HPDE6-E6E7 (cell line): ENCODE measurements around the gene KCNA2.

Source experiments
- DNase-seq: peaks from one replicate; pipeline ENCODE4 v3.0.0; 2011; ENCODE audit warnings: missing footprints; ENCODE audit errors: extremely low spot score

The KCNA2 gene

GRCh38 chr1:110602466-110602865, 3.7 kb downstream of the KCNA2 start:
- DNase-seq = no peak

DNA sequence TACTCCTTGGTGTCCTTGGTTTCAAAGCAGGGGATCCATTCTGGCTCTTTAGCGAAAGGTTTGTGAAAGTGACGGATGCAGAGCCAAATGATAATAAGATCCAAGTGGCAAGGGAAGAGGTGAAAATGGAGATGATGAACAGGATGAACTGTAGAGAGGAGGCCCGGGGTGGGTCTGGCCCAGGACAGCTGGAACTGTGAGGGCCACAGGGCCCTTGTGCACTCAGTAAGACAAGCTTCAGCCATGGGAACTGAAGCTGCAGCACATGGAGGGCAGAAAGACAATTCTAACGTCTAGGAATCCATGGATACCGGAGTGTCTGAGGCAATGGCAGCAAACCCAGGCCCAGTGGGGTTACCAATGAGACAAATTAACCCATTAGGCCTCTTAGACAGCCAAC, 4.8 kb downstream of the KCNA2 start:
- DNase-seq = no peak

DNA sequence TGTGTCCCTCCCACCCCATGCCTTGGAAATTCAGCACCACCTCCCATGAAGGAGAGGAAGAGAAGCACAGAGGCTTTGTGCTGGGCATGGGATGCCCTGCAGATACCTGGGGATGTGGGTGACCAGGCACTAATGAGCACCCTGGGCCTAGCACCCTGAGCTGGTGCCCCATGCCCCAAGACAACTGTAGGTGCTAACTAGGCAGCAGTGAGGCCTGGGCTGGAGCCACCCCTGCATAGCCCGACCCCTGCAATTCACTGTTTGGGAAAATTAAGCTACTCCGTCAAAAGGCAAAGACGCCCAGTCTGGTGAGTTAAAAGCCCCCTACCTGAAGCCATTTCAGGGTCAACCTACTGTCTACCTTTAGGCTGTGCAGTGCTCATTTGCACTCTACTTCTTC, 5.4 kb downstream of the KCNA2 start:
- DNase-seq = no peak

- DNase-seq = no peak
Measured at GRCh38 chr1:110597966-110598365, 8.2 kb downstream of the KCNA2 start.

DNA sequence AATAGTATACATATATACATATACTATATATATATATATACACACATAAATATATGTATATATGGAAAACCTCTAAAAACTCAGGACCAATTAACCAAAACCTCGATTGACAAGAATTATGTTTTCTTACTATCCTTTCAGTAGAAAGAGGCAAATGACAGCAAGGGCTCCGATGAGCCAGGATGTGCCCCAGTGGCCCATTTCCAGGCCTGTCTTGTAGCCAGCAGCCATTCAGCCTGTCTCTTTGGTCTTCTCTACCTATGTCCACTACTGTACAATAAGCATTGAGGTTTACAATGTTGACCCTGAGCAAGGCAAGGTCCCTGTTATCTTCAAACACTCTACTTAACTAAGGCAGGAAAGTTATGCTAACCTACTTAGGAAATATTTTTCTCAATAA, 9.8 kb downstream of the KCNA2 start:
- DNase-seq = no peak

GRCh38 chr1:110595353-110595710, 10.8 kb downstream of the KCNA2 start:
- DNase-seq = no peak

DNA sequence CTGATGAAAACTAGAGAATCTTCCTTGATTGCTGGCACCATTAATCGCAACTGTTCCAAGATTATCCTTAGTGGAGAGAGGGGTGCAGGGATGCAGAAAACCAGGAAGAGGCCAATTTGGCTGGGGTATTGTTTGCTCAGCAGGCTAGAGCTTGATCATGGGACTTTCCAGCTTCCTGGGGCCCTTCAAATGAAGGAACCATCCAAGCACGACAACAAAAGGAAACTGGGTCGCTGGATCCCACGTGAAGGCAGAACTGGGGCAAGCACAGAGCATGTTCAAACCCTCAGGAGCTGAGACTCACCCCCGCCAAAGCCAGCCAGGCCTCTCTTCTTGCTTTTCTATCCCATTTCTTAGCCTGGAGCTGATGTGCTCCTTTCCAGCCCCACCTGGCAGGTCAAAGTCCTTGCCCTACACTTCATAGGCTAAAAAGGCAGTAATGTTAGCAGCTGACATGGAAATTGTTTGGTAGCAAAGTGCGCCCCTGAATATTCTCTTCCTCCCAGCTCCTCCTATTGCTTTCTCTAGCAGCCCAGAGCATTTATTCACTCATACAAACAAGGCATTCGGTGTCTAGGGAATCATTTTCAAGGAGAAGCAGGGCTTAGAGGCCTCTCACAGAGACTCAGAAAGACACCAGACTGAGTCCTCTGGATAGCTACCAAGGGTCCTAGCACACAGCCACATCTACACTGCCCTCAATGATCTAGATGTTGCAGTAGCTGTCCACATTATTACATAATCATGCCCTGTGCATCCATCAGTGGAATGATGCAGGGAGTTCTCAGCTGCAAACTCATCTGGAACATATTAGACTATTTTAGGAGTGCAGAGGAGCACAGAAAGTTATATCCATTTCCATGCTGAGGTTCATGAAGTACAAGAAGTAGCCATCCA, 11.5 kb downstream of the KCNA2 start:
- no peak for DNase-seq

- DNase-seq = no peak
Measured at GRCh38 chr1:110593902-110594301, 12.3 kb downstream of the KCNA2 start.

GRCh38 chr1:110591956-110592355, 14.2 kb downstream of the KCNA2 start:
- no peak for DNase-seq

DNA sequence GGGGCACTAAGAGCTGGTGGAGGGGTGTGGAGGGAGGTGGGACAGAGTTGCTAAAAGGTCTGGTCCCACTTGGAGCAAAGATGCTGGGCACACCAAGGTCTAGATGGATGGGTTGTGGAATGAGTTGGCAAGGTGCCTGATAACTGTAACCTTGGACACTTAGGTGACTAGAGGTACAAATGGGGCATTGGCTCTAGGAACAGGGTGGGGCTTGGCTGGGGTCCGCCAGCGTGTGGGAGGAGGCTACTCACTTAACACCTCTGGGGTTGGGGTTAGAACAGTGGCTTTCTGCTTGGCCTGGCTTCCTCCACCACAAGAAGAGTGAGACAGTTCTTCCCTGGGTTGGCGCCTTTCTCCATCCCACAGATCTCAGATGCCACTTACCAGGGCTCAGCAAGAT, 17.2 kb downstream of the KCNA2 start:
- DNase-seq = no peak

GRCh38 chr1:110588486-110588885, 17.7 kb downstream of the KCNA2 start:
- DNase-seq = no peak

DNA sequence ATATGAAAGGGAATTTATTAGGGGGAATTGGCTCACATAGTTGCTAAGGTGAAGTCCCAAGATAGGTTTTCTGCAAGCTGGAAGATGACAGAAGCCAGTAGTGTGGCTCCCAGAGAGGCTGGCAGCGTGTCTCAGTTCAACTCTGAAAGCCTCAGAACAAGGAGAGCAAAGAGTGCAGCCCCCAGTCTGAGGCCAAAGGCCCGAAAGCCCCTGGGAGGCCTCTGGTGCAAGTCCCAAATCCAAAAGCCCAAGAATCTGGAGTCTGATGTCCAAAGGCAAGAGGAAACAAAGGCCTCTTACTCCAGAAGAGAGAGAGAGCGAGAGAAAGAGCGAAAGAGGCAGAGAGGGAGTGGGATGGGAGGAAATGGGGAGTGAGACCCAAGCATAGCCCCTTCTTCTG, 18.3 kb downstream of the KCNA2 start:
- DNase-seq = no peak

DNA sequence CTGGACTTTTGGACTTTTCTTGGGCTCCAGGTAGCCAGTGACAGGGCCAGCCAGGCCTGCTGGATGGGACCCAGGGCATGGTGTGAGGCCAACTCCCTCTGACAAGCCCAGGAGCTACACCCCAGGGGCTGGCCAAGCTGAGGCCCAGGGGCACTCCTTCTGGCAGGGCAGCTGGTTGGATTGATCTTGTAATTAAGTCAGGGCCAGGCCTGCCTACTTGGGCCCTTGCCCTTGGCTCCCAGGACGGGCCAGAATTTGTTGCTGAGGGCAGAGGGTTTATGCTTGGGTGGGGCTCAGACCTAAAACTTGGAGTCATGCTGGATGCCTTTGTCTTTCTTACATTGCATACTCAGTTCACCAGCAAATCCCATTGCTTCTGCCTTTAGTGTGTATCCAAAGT, 20.7 kb downstream of the KCNA2 start:
- no peak for DNase-seq

DNA sequence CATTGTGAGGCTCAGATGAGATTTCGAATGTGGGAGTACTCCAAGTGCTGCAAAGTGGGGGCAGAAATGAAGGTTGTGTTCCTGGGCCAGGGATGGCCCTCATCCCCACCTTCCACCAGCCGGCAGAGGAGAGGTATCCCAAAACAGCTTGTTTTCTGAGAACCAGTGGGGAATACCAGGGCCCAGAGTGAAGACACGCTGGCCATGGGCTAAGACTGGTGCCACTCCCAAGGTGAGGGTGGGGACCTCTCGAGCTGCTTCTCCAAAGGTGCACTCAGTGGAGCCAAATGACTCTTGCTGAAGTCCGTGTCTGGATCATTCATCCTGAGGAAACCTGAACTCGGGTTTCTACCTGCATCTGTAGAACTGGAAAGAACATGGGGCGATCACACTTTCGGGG, 22.1 kb downstream of the KCNA2 start:
- no peak for DNase-seq

- DNase-seq = no peak
Measured at GRCh38 chr1:110583505-110583904, 22.7 kb downstream of the KCNA2 start.

GRCh38 chr1:110582378-110582777, 23.8 kb downstream of the KCNA2 start:
- no peak for DNase-seq

DNA sequence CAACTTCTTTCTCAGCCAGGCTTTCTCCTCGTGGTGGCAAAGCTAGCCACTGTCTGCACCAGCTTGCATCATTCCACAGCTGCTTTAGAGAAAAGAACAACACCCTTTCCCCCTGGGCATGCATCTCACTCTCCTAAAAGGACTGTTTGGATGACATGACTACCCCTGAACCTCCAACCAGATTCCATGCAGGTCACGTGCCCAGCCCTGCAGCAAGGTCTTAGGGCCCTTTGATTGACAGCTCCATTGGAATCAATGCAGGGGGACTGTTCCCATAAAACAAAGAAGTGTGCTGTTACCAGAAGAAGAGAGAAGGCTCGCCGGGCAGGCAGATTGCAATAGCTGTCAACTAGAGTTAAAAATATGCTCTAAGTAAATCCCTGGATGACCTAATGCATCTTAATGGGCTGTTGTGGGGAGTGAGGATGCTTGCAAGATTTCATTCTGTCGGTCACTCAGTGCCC, 24.4 kb downstream of the KCNA2 start:
- no peak for DNase-seq

- DNase-seq = no peak
Measured at GRCh38 chr1:110580244-110580643, 25.9 kb downstream of the KCNA2 start.

- DNase-seq = no peak
Measured at GRCh38 chr1:110579460-110579859, 26.7 kb downstream of the KCNA2 start.

DNA sequence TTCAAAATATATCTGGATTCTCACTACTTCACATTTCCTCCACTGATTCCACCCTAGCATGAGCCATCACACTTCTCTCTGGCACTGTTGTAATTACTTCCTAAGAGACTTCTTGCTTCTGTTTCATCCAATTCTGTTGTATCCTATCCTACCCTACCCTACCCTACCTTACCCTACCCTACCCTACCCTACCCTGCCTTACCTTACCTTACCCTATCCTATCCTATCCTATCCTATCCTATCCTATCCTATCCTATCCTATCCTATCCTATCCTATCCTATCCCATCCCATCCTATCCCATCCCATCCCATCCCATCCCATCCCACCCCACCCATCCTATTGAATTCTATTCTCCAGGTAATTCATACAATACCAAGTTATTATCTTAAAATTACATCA, 29.7 kb downstream of the KCNA2 start:
- DNase-seq = no peak

GRCh38 chr1:110573314-110573713, 32.8 kb downstream of the KCNA2 start:
- no peak for DNase-seq

- DNase-seq = no peak
Measured at GRCh38 chr1:110572751-110573150, 33.4 kb downstream of the KCNA2 start.

GRCh38 chr1:110570901-110571300, 35.3 kb downstream of the KCNA2 start:
- DNase-seq = no peak

GRCh38 chr1:110570307-110570706, 35.9 kb downstream of the KCNA2 start:
- no peak for DNase-seq
